BLaER1 (cell line): ENCODE results near the gene SLC2A9.

ENCODE experiments used
- H3K27ac ChIP-seq: shearing (Covaris generic); formaldehyde crosslinking; 2 replicates; pipeline ENCODE4 v1.8.1; 2022
- H3K27me3 ChIP-seq: shearing (Covaris generic); formaldehyde crosslinking; 2 replicates; pipeline ENCODE4 v1.8.1; 2022
- H3K36me3 ChIP-seq: shearing (Covaris generic); formaldehyde crosslinking; 2 replicates; pipeline ENCODE4 v1.8.1; 2022
- H3K4me1 ChIP-seq: shearing (Covaris generic); formaldehyde crosslinking; 2 replicates; pipeline ENCODE4 v1.8.1; 2022
- H3K4me2 ChIP-seq: shearing (Covaris generic); formaldehyde crosslinking; 2 replicates; pipeline ENCODE4 v1.8.1; 2022
- H3K4me3 ChIP-seq: shearing (Covaris generic); formaldehyde crosslinking; 2 replicates; pipeline ENCODE4 v1.8.1; 2022
- H3K9ac ChIP-seq: shearing (Covaris generic); formaldehyde crosslinking; 2 replicates; pipeline ENCODE4 v1.8.1; 2022
- H3K9me3 ChIP-seq: shearing (Covaris generic); formaldehyde crosslinking; 2 replicates; pipeline ENCODE4 v1.8.1; 2022
- H4K20me1 ChIP-seq: shearing (Covaris generic); formaldehyde crosslinking; 2 replicates; pipeline ENCODE4 v1.8.1; 2022
- Cebpa-rat ChIP-seq: shearing (Covaris generic); IDR thresholded peaks from 2 replicates; pipeline ENCODE4 v1.8.1; 2022

Gene SLC2A9

GRCh38 chr4:9866931-9867330, 154.4 kb downstream of the SLC2A9 start:
- H3K4me2 ChIP-seq, result no peak overlapping the region
- no peaks in the 10 kb centered on the region for H3K36me3 ChIP-seq
- no peaks in the 10 kb centered on the region for H3K9me3 ChIP-seq
- no peak for TF ChIP-seq Cebpa-rat
- no peak overlapping the region for H3K4me3 ChIP-seq
- no peaks in the 10 kb centered on the region for H4K20me1 ChIP-seq
- H3K27me3 ChIP-seq, result no peaks in the 10 kb centered on the region
- H3K27ac ChIP-seq, result no peak overlapping the region
- no peaks in the 10 kb centered on the region for H3K4me1 ChIP-seq
- H3K9ac ChIP-seq, result no peak overlapping the region

GRCh38 chr4:9861561-9861960, 159.7 kb downstream of the SLC2A9 start:
- Histone ChIP-seq H3K9me3 (0 out of 2 replicates have a peak, but pooled peaks cover under 1% of the 10 kb centered on the region), H3K4me3 (no peak overlapping the region), H3K9ac (no peak overlapping the region), H3K4me2 (no peak overlapping the region), H3K27ac (no peak overlapping the region), H3K27me3 (no peaks in the 10 kb centered on the region), H4K20me1 (no peaks in the 10 kb centered on the region), H3K36me3 (no peaks in the 10 kb centered on the region), H3K4me1 (peaks cover 22% of the 10 kb centered on the region)
- no peak for TF ChIP-seq Cebpa-rat

GRCh38 chr4:9859810-9860209, 161.5 kb downstream of the SLC2A9 start:
- Histone ChIP-seq H3K36me3 (no peaks in the 10 kb centered on the region), H3K4me2 (no peak overlapping the region), H3K4me3 (no peak overlapping the region), H3K9me3 (peaks cover 12% of the 10 kb centered on the region), H3K27ac (no peak overlapping the region), H3K9ac (no peak overlapping the region), H4K20me1 (no peaks in the 10 kb centered on the region), H3K4me1 (peaks cover 22% of the 10 kb centered on the region), H3K27me3 (no peaks in the 10 kb centered on the region)
- no peak for TF ChIP-seq Cebpa-rat

GRCh38 chr4:9849538-9849920, 171.8 kb downstream of the SLC2A9 start:
- Histone ChIP-seq H3K27ac (no peak overlapping the region), H3K4me3 (no peak overlapping the region), H4K20me1 (no peaks in the 10 kb centered on the region), H3K9ac (no peak overlapping the region), H3K9me3 (no peaks in the 10 kb centered on the region), H3K4me1 (peaks cover 10% of the 10 kb centered on the region; the same call in 1 of the 2 replicates), H3K27me3 (no peaks in the 10 kb centered on the region), H3K4me2 (no peak overlapping the region), H3K36me3 (no peaks in the 10 kb centered on the region)
- no peak for TF ChIP-seq Cebpa-rat

- Histone ChIP-seq H3K4me2 (no peak overlapping the region), H4K20me1 (no peaks in the 10 kb centered on the region), H3K9ac (no peak overlapping the region), H3K4me3 (no peak overlapping the region), H3K27me3 (no peaks in the 10 kb centered on the region), H3K27ac (no peak overlapping the region), H3K36me3 (no peaks in the 10 kb centered on the region), H3K4me1 (peaks cover 10% of the 10 kb centered on the region; the same call in 1 of the 2 replicates), H3K9me3 (no peaks in the 10 kb centered on the region)
- TF ChIP-seq Cebpa-rat, result 0 out of 2 replicates have a peak, but pooled peaks have one; percentile 41
These were observed 173.1 kb downstream of the SLC2A9 start for GRCh38 chr4:9847968-9848748.

- Histone ChIP-seq H3K36me3 (no peaks in the 10 kb centered on the region), H3K9ac (no peak overlapping the region), H3K4me2 (no peak overlapping the region), H4K20me1 (no peaks in the 10 kb centered on the region), H3K4me1 (peaks cover 10% of the 10 kb centered on the region; the same call in 1 of the 2 replicates), H3K27me3 (no peaks in the 10 kb centered on the region), H3K4me3 (no peak overlapping the region), H3K9me3 (peaks cover 10% of the 10 kb centered on the region; the same call in 1 of the 2 replicates), H3K27ac (no peak overlapping the region)
- no peak for TF ChIP-seq Cebpa-rat
These were observed 175.4 kb downstream of the SLC2A9 start for GRCh38 chr4:9845791-9846493.

- Histone ChIP-seq H3K36me3 (no peaks in the 10 kb centered on the region), H3K4me1 (no peaks in the 10 kb centered on the region), H4K20me1 (no peaks in the 10 kb centered on the region), H3K4me3 (no peak overlapping the region), H3K27ac (no peak overlapping the region), H3K9me3 (peaks cover 13% of the 10 kb centered on the region; the same call in 1 of the 2 replicates), H3K4me2 (no peak overlapping the region), H3K9ac (no peak overlapping the region), H3K27me3 (no peaks in the 10 kb centered on the region)
- no peak for TF ChIP-seq Cebpa-rat
These were observed 180.2 kb downstream of the SLC2A9 start for GRCh38 chr4:9841072-9841471.

GRCh38 chr4:9835430-9835829, 185.9 kb downstream of the SLC2A9 start:
- no peak overlapping the region for H3K4me3 ChIP-seq
- no peaks in the 10 kb centered on the region for H3K36me3 ChIP-seq
- no peaks in the 10 kb centered on the region for H4K20me1 ChIP-seq
- TF ChIP-seq Cebpa-rat, result no peak
- no peak overlapping the region for H3K4me2 ChIP-seq
- no peaks in the 10 kb centered on the region for H3K4me1 ChIP-seq
- no peaks in the 10 kb centered on the region for H3K9me3 ChIP-seq
- no peaks in the 10 kb centered on the region for H3K27me3 ChIP-seq
- H3K27ac ChIP-seq, result no peak overlapping the region
- H3K9ac ChIP-seq, result no peak overlapping the region

- H3K4me2 ChIP-seq, result no peak overlapping the region
- no peak overlapping the region for H3K4me3 ChIP-seq
- no peaks in the 10 kb centered on the region for H3K4me1 ChIP-seq
- no peaks in the 10 kb centered on the region for H3K27me3 ChIP-seq
- H3K36me3 ChIP-seq, result no peaks in the 10 kb centered on the region
- H3K27ac ChIP-seq, result no peak overlapping the region
- H3K9ac ChIP-seq, result no peak overlapping the region
- H4K20me1 ChIP-seq, result no peaks in the 10 kb centered on the region
- TF ChIP-seq Cebpa-rat, result no peak
- H3K9me3 ChIP-seq, result no peaks in the 10 kb centered on the region
These were observed 187.9 kb downstream of the SLC2A9 start for GRCh38 chr4:9833421-9833820.

- no peaks in the 10 kb centered on the region for H3K4me1 ChIP-seq
- no peak overlapping the region for H3K4me2 ChIP-seq
- no peak for TF ChIP-seq Cebpa-rat
- no peaks in the 10 kb centered on the region for H4K20me1 ChIP-seq
- H3K9me3 ChIP-seq, result no peaks in the 10 kb centered on the region
- no peak overlapping the region for H3K9ac ChIP-seq
- no peaks in the 10 kb centered on the region for H3K27me3 ChIP-seq
- H3K4me3 ChIP-seq, result no peak overlapping the region
- H3K36me3 ChIP-seq, result no peaks in the 10 kb centered on the region
- no peak overlapping the region for H3K27ac ChIP-seq
These were observed 188.7 kb downstream of the SLC2A9 start for GRCh38 chr4:9832640-9833039.
